Liver (tissue), 9 donors: ENCODE results near the gene VNN1. TPM values are rescaled to one million over a fixed set of nuclear protein-coding genes. Genes with fewer than 3 reads are reported as not detected.
A peak's percentile ranks its signal among the peaks of the same experiment; 100 is the strongest.

Experiments
- DNase-seq: peaks from one replicate; pipeline ENCODE4 v3.0.0-alpha.2; 2017; ENCODE audit warnings: low spot score
- H3K27ac ChIP-seq, 2 donors: one replicate each; pipeline ENCODE4 v1.7.0; 2013; ENCODE audit warnings: inconsistent platforms in 2 of 2, low read length in 2 of 2, control low read depth in 1 of 2, low read depth in 1 of 2, mild to moderate bottlenecking in 1 of 2
- H3K27me3 ChIP-seq, 4 donors: one replicate each; pipeline versions ENCODE4 v1.6.1 to v1.7.0; 2013; ENCODE audit warnings: low read length in 3 of 4, inconsistent platforms in 1 of 4, mild to moderate bottlenecking in 1 of 4, moderate library complexity in 1 of 4; ENCODE audit not compliant: control insufficient read depth in 4 of 4, insufficient read depth in 4 of 4
- H3K36me3 ChIP-seq, 4 donors: one replicate each; pipeline versions ENCODE4 v1.6.1 to v1.7.0; 2013; ENCODE audit warnings: low read length in 3 of 4, mild to moderate bottlenecking in 3 of 4, low read depth in 1 of 4, moderate library complexity in 1 of 4; ENCODE audit not compliant: control insufficient read depth in 4 of 4, insufficient read depth in 3 of 4
- H3K4me1 ChIP-seq, 4 donors: one replicate each; pipeline versions ENCODE4 v1.6.1 to v1.7.0; 2013; ENCODE audit warnings: low read length in 3 of 4, mild to moderate bottlenecking in 3 of 4, moderate library complexity in 1 of 4; ENCODE audit not compliant: control insufficient read depth in 4 of 4, insufficient read depth in 4 of 4
- H3K4me3 ChIP-seq, 3 donors: one replicate each; pipeline versions ENCODE4 v1.6.1 to v1.7.0; 2013; ENCODE audit warnings: low read length in 3 of 3, control low read depth in 1 of 3, low read depth in 1 of 3, mild to moderate bottlenecking in 1 of 3
- H3K9ac ChIP-seq, 2 donors: one replicate each; pipeline ENCODE4 v1.7.0; 2013; ENCODE audit warnings: low read length in 2 of 2, mild to moderate bottlenecking in 2 of 2, moderate library complexity in 2 of 2, control low read depth in 1 of 2, low read depth in 1 of 2
- H3K9me3 ChIP-seq, 4 donors: one replicate each; pipeline versions ENCODE4 v1.6.1 to v1.7.0; 2013; ENCODE audit warnings: low read length in 3 of 4; ENCODE audit not compliant: control insufficient read depth in 4 of 4
- ATF3 ChIP-seq: IDR thresholded peaks from 2 replicates; pipeline ENCODE4 v1.6.1; 2016; ENCODE audit warnings: antibody characterized with exemption
- CTCF ChIP-seq: fragments of 150-350 bp; IDR thresholded peaks from 2 replicates; pipeline ENCODE4 v1.5.1; 2017; ENCODE audit warnings: improper control_type of control experiment, low read depth, low read length; ENCODE audit not compliant: missing input control
- EGR1 ChIP-seq, 2 donors: IDR thresholded peaks; 2 replicates each; pipeline ENCODE4 v1.6.1; 2016 to 2018; ENCODE audit warnings: antibody characterized with exemption in 2 of 2, low read depth in 2 of 2
- FOXA1 ChIP-seq: IDR thresholded peaks from 2 replicates; pipeline ENCODE4 v1.6.1; 2016; ENCODE audit warnings: antibody characterized with exemption
- FOXA2 ChIP-seq: IDR thresholded peaks from 2 replicates; pipeline ENCODE4 v1.6.1; 2016; ENCODE audit warnings: antibody characterized with exemption
- GABPA ChIP-seq, 2 donors: IDR thresholded peaks in 1 of 2; conservative IDR thresholded peaks in 1 of 2; 2 replicates each; pipeline ENCODE4 v1.6.1; 2016; ENCODE audit warnings: antibody characterized with exemption in 2 of 2, mild to moderate bottlenecking in 1 of 2, moderate library complexity in 1 of 2
- HNF4A ChIP-seq, 2 donors: conservative IDR thresholded peaks; 2 replicates each; pipeline ENCODE4 v1.6.1; 2016; ENCODE audit warnings: antibody characterized with exemption in 2 of 2, mild to moderate bottlenecking in 2 of 2
- HNF4G ChIP-seq: IDR thresholded peaks from 2 replicates; pipeline ENCODE4 v1.6.1; 2016; ENCODE audit warnings: antibody characterized with exemption
- JUND ChIP-seq, 2 donors: IDR thresholded peaks; 2 replicates each; pipeline ENCODE4 v1.6.1; 2016; ENCODE audit warnings: antibody characterized with exemption in 2 of 2
- MAX ChIP-seq: IDR thresholded peaks from 2 replicates; pipeline ENCODE4 v1.6.1; 2016; ENCODE audit warnings: antibody characterized with exemption
- NR2F2 ChIP-seq: IDR thresholded peaks from 2 replicates; pipeline ENCODE4 v1.6.1; 2016; ENCODE audit warnings: antibody characterized with exemption
- RAD21 ChIP-seq, 2 donors: IDR thresholded peaks; 2 replicates each; pipeline ENCODE4 v1.6.1; 2016; ENCODE audit warnings: antibody characterized with exemption in 2 of 2, mild to moderate bottlenecking in 2 of 2
- RXRA ChIP-seq, 2 donors: IDR thresholded peaks; 2 replicates each; pipeline ENCODE4 v1.6.1; 2017 to 2018; ENCODE audit warnings: antibody characterized with exemption in 2 of 2, mild to moderate bottlenecking in 1 of 2
- SP1 ChIP-seq: IDR thresholded peaks from 2 replicates; pipeline ENCODE4 v1.6.1; 2018; ENCODE audit warnings: antibody characterized with exemption, mild to moderate bottlenecking
- TAF1 ChIP-seq: conservative IDR thresholded peaks from 2 replicates; pipeline ENCODE4 v1.6.1; 2016; ENCODE audit warnings: antibody characterized with exemption, mild to moderate bottlenecking
- YY1 ChIP-seq: IDR thresholded peaks from 2 replicates; pipeline ENCODE4 v1.6.1; 2016; ENCODE audit warnings: antibody characterized with exemption, mild to moderate bottlenecking
- ZBTB33 ChIP-seq: IDR thresholded peaks from 2 replicates; pipeline ENCODE4 v1.6.1; 2016; ENCODE audit warnings: antibody characterized with exemption
- WGBS: extraction: QIAGEN DNeasy Blood & Tissue Kit; methylation state at CpG from one replicate; pipeline ENCODE4 v1.1.7; 2013; 5-methylcytosine and 5-hydroxymethylcytosine counted together
- polyA plus RNA-seq, 2 donors: library from polyadenylated mRNA; stranded (reverse) in 1 of 2; unstranded in 1 of 2; fragments of 200-250 nt in 1 of 2; fragments of >200 nt in 1 of 2; fragmentation: Nextera tagmentation in 1 of 2; extraction: Ambion mirVana in 1 of 2; gene quantifications; one replicate each; pipeline versions ENCODE4 v1.2.1 to v1.2.3, GENCODE V29; 2013 to 2015
- total RNA-seq, 2 donors: library from RNA; depleted of rRNA; stranded (reverse); fragments of >200 nt; gene quantifications; one replicate each; pipeline ENCODE4 v1.2.3, GENCODE V29; 2014
- TF ChIP-seq, protein P1 (sequence below): IDR thresholded peaks from 2 replicates; pipeline ENCODE4 v1.6.1; 2016; ENCODE audit warnings: antibody characterized with exemption, mild to moderate bottlenecking
- donor health status: healthy.
- donor health status: healthy.
- donor health status: healthy.
- donor health status: healthy.
- donor health status: healthy.

VNN1 gene
- total and polyA plus RNA-seq, 4 donors: 2.7 to 132 (median 58.8) TPM

GRCh38 chr6:132725471-132725870 is 11.6 kb upstream of the VNN1 start:
- Histone ChIP-seq H3K4me3 (no peak overlapping the region), H3K27me3 (no peaks in the 10 kb centered on the region), H3K9ac (no peak overlapping the region), H3K27ac (no peak overlapping the region), H3K4me1 (peaks cover 0 to 7% (median 4%) of the 10 kb centered on the region in 4 donors), H3K9me3 (no peaks in the 10 kb centered on the region), H3K36me3 (peaks cover 1 to 42% (median 25%) of the 10 kb centered on the region in 4 donors)
- TF ChIP-seq RXRA (IDR thresholded peaks at IDR 0.05): no peak
- no peak for TF ChIP-seq MAX
- no peak for TF ChIP-seq TAF1
- TF ChIP-seq FOXA2: no peak
- no peak for TF ChIP-seq ATF3
- TF ChIP-seq EGR1 (IDR thresholded peaks at IDR 0.05; ENCODE audit: low read depth in 2 of 2): no peak
- no peak for TF ChIP-seq YY1
- no peak for TF ChIP-seq ZBTB33
- no peak for TF ChIP-seq JUND (IDR thresholded peaks at IDR 0.05)
- TF ChIP-seq HNF4G: no peak
- TF ChIP-seq HNF4A (conservative IDR thresholded peaks at IDR 0.05): no peak
- TF ChIP-seq FOXA1: no peak
- TF ChIP-seq SP1: no peak
- no peak for TF ChIP-seq GABPA (IDR thresholded peaks at IDR 0.05 in 1 of 2, conservative IDR thresholded peaks at IDR 0.05 in 1 of 2)
- TF ChIP-seq CTCF: no peak
- no peak for DNase-seq
- 78% methylated on average over 6 of the region's 6 CpGs for WGBS

DNA sequence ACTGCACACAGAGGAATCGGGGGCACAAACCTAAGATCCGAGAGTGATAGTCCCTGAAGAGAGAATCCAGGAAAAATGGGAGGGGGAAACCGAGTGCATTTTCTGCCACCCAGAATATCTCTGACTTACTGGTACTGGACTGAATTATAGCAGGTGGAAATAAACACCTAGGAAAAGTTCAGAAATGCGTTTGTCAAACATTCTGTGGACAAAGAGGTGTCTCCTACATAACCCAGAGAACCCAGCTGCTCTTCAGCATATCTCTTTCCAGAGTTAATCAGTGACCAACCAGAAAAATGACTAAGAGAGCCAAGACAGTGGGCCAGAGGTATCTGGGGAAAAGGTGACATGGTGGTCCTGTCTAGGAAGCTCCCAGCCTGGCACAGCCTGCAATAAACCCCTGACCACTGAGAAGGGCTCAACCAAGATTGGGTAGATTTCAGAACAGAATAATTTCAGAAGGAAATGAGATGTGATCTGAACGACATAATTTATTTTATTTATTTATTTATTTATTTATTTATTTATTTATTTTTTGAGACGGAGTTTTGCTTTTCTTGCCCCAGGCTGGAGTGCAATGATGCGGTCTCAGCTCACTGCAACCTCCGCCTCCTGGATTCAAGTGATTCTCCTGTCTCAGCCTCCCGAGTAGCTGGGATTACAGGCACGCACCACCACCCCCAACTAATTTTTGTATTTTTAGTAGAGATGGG is 6.0 kb upstream of the VNN1 start:
- Histone ChIP-seq H3K27ac (peak overlapping the region; percentile 89 to 96), H3K36me3 (peaks cover 1 to 29% (median 18%) of the 10 kb centered on the region in 4 donors), H3K4me1 (peaks cover 4 to 37% (median 15%) of the 10 kb centered on the region in 4 donors), H3K9ac (peak overlapping the region; percentile 64 to 93), H3K9me3 (no peaks in the 10 kb centered on the region), H3K27me3 (no peaks in the 10 kb centered on the region), H3K4me3 (no peak overlapping the region)
- WGBS: 59% methylated on average over 10 of the region's 10 CpGs
- DNase-seq: no peak
- no peak for TF ChIP-seq HNF4G
- no peak for TF ChIP-seq ZBTB33
- TF ChIP-seq ATF3: no peak
- TF ChIP-seq YY1: peak; percentile 65
- peak; percentile 77 to 91 for TF ChIP-seq RXRA (IDR thresholded peaks at IDR 0.05)
- peak in 1 of 2 donors; percentile 43 for TF ChIP-seq EGR1 (IDR thresholded peaks at IDR 0.05; ENCODE audit: low read depth in 2 of 2)
- TF ChIP-seq MAX: peak; percentile 29
- TF ChIP-seq NR2F2: no peak
- TF ChIP-seq FOXA1: no peak
- no peak for TF ChIP-seq GABPA (IDR thresholded peaks at IDR 0.05 in 1 of 2, conservative IDR thresholded peaks at IDR 0.05 in 1 of 2)
- peak; percentile 54 for TF ChIP-seq FOXA2
- peak; percentile 26 to 34 for TF ChIP-seq RAD21 (IDR thresholded peaks at IDR 0.05)
- TF ChIP-seq TAF1: no peak
- peak; percentile 28 to 56 for TF ChIP-seq HNF4A (conservative IDR thresholded peaks at IDR 0.05)
- TF ChIP-seq SP1: peak; percentile 86
- peak in 1 of 2 donors; percentile 85 for TF ChIP-seq JUND (IDR thresholded peaks at IDR 0.05)
- TF ChIP-seq, protein P1, sequence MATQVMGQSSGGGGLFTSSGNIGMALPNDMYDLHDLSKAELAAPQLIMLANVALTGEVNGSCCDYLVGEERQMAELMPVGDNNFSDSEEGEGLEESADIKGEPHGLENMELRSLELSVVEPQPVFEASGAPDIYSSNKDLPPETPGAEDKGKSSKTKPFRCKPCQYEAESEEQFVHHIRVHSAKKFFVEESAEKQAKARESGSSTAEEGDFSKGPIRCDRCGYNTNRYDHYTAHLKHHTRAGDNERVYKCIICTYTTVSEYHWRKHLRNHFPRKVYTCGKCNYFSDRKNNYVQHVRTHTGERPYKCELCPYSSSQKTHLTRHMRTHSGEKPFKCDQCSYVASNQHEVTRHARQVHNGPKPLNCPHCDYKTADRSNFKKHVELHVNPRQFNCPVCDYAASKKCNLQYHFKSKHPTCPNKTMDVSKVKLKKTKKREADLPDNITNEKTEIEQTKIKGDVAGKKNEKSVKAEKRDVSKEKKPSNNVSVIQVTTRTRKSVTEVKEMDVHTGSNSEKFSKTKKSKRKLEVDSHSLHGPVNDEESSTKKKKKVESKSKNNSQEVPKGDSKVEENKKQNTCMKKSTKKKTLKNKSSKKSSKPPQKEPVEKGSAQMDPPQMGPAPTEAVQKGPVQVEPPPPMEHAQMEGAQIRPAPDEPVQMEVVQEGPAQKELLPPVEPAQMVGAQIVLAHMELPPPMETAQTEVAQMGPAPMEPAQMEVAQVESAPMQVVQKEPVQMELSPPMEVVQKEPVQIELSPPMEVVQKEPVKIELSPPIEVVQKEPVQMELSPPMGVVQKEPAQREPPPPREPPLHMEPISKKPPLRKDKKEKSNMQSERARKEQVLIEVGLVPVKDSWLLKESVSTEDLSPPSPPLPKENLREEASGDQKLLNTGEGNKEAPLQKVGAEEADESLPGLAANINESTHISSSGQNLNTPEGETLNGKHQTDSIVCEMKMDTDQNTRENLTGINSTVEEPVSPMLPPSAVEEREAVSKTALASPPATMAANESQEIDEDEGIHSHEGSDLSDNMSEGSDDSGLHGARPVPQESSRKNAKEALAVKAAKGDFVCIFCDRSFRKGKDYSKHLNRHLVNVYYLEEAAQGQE: peak; percentile 64
